GM21576 (cell line): ENCODE data around the gene GRAMD1C.
A peak's percentile ranks its signal among the peaks of the same experiment; 100 is the strongest.

Experiments
- ATAC-seq: cut with Tn5 transposase; IDR thresholded peaks from one replicate; pipeline ENCODE4 v1.9.1; 2021; ENCODE audit warnings: mild to moderate bottlenecking, moderate library complexity; ENCODE audit not compliant: unreplicated experiment

Gene GRAMD1C

DNA sequence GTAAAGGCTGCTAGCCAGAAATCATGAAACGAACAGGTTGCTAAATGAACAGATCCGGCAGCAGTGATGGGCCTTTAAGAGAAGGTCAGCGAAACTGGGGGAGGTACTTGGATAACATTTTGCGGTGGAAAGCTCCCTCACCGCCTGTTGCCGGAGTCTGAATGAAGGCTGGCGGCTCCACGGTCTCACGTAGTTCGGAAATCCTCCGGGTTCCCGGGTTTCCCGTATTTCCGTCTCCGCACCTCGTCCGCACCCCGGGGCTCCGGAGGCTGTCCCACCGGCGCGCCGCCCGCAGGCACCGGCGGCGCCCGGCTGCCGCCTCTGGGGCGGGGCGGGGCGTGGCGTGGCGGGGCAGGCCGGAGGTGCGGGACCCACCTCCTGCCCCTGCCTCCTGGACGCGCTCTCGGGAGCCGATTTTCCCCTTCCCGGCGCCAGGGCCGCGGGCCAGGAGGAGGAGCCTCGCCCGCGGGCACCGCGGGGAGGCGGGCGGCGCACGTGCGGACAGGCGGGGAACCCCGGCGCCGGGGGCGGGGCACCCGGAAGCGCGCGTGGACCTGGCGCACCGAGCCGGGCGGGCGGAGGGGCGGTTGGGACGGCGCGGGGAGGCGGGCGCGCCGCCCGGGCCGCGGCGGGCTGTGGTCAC is 108.9 kb downstream of the GRAMD1C start, which contains the start of gene ZDHHC23:
Gene ZDHHC23, plus strand, starts transcription at position 642 of the 643 bp plus-strand sequence. CDS start 790 bp downstream, outside the sequence.
- peak; percentile 69 for ATAC-seq

DNA sequence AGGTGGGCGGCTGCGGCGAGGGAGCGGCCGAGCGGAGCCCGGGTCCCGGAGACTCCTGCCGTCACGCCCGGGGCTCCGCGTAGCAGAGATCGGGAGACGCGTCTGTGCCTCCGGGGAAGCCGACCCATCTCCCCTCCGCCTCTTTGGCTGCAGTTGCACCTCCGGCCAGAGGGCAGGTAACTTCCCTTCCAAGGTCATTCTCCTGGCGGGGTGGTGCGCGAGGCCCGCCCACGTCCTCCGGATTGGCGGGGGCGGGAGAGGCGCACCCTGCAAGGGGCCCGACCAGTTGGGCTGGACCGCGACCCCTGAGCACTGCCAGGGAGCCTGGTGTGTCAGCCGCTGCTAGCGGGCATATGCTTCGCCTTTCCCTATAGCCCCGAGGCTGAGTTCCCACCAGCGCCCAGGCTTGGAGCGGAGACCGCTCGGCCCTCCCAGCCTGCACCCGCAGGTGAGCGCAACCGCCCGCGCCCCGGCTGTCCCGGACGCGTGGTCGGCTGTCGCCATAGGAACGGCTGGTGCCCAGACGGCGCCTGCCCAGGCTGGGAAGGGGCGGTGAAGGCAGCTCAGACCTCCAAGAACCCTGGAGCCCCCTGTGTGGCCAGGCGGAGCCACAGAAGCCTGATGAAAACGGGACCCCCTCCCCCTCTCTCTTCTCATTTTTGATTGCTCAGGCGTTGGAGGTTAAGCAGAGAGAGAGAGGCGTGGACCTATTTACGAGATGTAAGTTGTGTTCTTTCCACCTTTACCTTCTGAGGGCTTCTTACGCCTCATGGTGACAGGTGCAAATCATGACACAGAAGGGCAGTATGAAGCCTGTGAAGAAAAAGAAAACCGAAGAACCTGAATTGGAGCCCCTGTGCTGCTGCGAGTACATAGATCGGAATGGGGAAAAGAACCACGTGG is 109.7 kb downstream of the GRAMD1C start:
- ATAC-seq, result peak; percentile 37

DNA sequence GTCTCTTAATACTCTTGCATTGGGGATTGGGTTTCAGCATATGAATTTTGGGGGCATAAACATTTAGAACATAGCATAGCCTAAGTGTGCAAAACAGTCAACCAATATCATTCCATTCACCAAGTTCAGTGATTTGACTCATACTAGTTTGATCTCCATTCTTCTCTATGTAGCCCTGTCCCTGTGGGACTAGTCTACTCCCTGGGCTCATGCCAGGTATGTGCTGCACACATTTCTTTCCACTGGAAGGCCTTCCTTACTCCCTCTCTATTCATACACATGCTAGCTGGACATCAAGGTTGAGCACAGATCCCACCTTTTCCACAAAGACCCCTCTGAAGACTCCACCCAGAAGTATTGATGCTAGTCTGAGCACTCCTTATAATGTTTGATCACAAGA is 114.3 kb downstream of the GRAMD1C start:
- no peak for ATAC-seq

DNA sequence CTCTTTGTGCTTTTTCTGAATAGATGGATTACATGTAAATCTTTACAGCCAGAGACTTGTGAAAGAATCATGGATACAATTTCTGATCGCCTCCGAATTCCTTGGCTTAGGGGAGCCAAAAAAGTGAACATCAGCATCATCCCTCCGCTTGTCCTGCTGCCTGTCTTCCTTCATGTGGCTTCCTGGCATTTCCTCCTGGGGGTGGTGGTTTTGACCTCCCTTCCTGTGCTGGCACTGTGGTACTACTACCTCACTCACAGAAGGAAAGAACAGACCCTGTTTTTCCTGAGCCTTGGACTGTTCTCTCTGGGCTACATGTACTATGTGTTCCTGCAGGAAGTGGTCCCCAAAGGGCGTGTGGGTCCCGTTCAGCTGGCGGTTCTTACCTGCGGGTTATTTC is 115.1 kb downstream of the GRAMD1C start:
- no peak for ATAC-seq

GRCh38 chr3:113954091-113954685 is 115.6 kb downstream of the GRAMD1C start:
- no peak for ATAC-seq

- no peak for ATAC-seq
These were observed 125.3 kb downstream of the GRAMD1C start for GRCh38 chr3:113963879-113964278.

DNA sequence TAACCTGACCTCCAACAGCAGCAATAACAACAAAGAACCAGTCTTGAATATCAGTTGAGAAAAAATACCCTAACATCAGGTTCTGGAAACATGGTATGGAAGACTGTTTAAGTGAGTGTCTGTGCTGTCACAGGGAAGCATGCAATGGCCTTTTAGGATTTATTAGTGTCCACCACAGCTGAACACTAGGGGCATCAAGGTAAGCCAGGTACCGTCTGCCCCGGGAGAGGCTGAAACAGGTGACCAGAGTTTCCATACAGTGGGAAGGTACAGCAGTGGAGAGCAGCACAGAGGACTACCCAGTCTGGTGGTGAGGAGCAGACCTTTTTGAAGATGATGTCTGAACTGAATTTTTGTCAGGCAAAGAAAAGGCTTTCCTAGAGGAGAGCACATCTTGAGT is 127.6 kb downstream of the GRAMD1C start:
- ATAC-seq, result no peak

GRCh38 chr3:113968986-113969385 is 130.4 kb downstream of the GRAMD1C start:
- no peak for ATAC-seq

GRCh38 chr3:113977822-113978221 is 139.2 kb downstream of the GRAMD1C start:
- ATAC-seq, result no peak

DNA sequence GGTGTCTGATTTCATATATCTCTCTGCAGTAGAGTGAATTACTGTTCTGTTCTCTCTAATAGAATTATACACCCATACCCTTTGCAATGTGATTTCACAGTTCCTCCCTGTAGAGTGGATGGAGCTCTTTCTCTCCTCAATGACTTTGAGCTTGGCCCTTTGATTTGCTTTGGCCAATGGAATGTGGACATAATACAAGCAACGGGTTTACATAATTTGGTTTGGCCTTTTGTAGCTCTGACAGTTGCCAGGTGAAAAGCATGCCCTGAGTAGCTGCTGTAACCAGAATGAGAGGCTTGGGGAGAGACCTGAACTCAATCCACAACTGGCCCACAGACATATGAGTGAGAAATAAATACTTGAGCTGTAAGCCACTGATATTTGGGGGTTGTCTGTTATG is 141.3 kb downstream of the GRAMD1C start:
- no peak for ATAC-seq

- no peak for ATAC-seq
These were observed 143.2 kb downstream of the GRAMD1C start for GRCh38 chr3:113981803-113982202.

GRCh38 chr3:113983544-113983943 is 145.0 kb downstream of the GRAMD1C start:
- ATAC-seq, result no peak

DNA sequence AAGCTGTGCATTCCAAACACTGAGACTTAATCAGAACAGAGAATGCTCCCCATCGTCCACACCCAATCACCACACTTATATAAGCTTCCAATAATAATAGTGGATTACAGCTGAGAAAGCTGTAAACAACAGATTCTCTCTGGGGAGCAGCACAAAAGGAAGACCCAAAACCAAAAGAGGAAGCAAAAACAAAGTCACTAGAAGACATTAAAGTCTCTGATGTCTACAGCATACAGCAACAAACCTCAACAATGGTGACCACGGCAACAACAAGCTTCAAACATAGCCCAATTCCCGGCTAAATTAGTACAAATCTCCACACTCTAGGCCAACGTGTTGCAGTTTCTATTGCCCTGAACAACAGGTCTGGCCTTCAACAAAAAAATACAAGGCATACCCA is 147.0 kb downstream of the GRAMD1C start:
- ATAC-seq, result peak; percentile 79
